Measurements from ENCODE around the gene ELAVL2. TPM values are rescaled to one million over a fixed set of nuclear protein-coding genes. Genes with fewer than 3 reads are reported as not detected.
A peak's percentile ranks its signal among the peaks of the same experiment; 100 is the strongest.
"Not testable (repeated sequence)": the region's sequence is repeated elsewhere in the genome, so short reads cannot be mapped to it uniquely, and the experiment has no call there.

ELAVL2 gene
- total RNA-seq, 1 experiment from 2014 or later: not detected

DNA sequence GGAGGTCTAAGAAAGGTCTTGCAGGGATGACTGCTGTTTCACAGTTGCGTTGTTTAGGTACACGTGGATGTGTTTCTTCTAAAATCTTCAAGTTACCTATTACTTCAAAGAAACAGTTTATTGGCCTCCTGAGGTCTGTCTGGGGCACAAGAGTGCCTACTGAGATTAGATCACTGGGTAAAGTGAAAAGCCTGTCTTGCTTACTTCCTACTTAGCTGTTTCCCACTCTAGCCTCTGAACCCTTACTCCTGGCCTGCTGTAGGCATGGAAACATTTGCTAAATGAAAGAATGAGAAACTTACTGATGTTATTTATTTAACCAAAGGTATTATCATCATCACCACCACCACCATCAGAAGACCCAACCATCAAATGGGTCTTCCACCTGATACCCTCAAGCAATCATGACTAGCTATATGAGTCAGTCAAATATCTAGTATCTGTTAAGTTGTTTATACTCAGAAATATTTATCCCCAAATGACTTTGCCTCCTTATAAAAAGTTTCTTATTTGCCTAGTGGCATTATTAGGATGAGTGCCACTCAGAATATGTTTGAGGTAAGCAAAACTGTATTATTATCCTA lies 92.5 kb downstream of the ELAVL2 start:
- in situ Hi-C loops (cut with HindIII; ENCODE audit: low sequenced_read_pairs): no loop called here
- no peak for DNase-seq (ENCODE audit: low spot score)

DNA sequence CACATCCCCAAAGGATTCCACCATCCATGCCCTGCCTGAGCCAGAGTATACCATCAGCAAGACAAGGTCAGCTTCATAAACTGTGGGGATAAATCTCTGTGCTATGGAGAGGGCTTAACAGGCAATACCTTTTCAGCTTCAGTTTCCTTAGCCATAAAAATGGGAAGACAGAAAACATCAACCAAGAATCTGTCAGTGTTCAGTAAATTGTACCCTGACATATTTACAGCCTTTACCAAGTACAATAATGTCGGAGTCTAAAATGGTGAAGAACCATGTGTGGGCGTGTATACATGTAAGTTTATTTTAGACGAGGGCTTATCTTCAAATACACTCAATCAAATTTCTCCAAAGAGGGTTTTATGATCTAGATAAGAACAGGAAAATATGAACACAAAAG lies 94.7 kb downstream of the ELAVL2 start:
- DNase-seq (ENCODE audit: low spot score): no peak
- in situ Hi-C loops (cut with HindIII; ENCODE audit: low sequenced_read_pairs): no loop called here

DNA sequence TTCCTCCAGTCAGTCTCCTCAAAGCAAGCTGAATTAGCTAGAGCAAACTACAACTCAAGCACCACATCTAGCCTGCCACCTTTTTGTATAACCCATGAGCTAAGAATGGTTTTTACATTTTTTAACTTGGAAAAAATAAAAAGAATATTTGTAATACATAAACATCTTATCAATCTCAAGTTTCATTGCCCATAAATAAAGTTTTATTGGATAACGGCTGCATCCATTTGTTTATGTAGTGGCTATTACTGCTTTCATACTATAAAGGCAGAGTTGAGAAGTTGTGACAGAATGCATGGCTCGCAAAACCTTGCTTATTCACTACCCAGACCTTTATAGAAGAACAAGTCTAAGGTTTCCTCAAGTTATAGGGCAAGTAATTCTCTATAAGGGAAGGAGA lies 95.7 kb downstream of the ELAVL2 start:
- no peak for DNase-seq (ENCODE audit: low spot score)
- in situ Hi-C loops (cut with HindIII; ENCODE audit: low sequenced_read_pairs): no loop called here

DNA sequence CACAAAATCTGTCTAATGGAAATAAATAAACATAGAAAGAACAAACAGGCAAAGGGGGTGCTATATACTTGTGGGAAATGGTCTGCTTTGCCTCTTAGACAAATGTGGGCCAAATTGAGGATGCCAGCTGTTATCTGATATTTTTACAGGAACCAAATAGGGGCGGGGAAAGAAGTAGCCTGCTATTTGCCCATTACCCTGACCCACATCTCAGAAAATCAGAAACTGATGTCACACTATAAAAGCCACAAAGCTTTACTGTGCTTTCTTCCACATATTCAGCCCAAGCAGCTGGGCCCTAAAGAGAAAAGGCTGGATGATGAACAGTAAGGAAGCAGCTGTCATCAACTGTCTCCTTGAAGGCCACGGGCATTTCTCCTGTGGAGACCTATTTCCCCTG lies 97.3 kb downstream of the ELAVL2 start:
- in situ Hi-C loops (cut with HindIII; ENCODE audit: low sequenced_read_pairs): no loop called here

DNA sequence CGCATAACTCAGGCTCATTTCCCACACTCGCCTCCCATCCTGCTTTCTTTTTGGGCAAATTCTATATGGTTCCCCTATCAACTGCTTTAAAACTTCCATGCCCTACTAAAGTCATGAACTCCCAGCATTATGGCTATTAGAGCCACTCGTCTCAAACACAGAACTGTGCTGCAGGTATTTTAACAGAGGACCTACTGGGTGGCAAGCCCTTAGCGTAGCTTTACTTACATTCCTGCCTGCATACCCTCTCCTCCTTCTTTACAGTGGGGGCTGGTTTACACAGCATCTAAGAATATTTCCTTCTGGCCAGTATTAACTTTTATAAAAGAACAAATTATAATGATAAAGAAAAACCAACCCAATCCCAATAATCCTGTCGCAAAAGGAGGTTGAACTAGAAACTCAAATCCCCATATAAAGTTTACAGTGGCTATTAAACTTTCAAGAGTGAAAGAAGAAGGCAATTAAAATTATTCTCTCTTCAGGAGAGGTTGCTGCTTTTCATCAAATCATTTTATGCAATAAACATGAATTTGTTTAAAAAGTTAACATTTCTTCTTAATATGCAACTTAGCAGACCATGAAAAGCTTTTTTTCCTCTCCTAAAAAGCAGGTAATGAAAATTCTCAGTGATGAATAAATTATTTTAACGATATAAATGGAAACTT lies 100.6 kb downstream of the ELAVL2 start:
- in situ Hi-C loops (cut with HindIII; ENCODE audit: low sequenced_read_pairs): no loop called here
- DNase-seq (ENCODE audit: low spot score): no peak

More for the DNA sequence above, 97.3 kb downstream of the ELAVL2 start:
- no peak for DNase-seq (ENCODE audit: low spot score)

DNA sequence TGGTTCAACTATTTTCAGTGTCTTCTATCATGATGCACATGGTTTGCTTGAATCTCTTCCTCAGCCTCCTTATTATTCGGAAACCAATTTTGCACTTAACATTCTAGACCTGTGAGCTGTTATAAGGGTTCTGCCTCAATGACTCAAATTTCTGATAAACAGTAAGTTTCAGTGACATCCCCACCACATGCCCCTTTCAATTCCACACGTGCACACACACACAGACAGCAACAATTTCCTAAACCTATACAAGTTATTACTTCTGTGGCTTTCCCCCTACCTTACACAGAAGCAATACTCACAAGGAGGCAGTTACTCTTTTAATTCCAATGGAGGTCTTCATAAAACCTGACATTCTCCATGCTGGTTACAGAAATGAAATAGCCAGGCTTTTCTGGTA lies 102.4 kb downstream of the ELAVL2 start:
- in situ Hi-C loops (cut with HindIII; ENCODE audit: low sequenced_read_pairs): no loop called here
- no peak for DNase-seq (ENCODE audit: low spot score)

DNA sequence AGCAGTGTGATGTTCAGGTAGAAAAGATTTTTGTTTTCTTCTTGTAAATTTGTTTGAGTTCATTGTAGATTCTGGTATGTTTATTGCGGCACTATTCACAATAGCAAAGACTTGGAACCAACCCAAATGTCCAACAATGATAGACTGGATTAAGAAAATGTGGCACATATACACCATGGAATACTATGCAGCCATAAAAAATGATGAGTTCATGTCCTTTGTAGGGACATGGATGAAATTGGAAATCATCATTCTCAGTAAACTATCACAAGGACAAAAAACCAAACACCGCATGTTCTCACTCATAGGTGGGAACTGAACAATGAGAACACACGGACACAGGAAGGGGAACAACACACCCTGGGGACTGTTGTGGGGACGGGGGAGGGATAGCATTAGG lies 103.0 kb downstream of the ELAVL2 start:
- DNase-seq (ENCODE audit: low spot score); in situ Hi-C loops (cut with HindIII; ENCODE audit: low sequenced_read_pairs): not testable (repeated sequence)

DNA sequence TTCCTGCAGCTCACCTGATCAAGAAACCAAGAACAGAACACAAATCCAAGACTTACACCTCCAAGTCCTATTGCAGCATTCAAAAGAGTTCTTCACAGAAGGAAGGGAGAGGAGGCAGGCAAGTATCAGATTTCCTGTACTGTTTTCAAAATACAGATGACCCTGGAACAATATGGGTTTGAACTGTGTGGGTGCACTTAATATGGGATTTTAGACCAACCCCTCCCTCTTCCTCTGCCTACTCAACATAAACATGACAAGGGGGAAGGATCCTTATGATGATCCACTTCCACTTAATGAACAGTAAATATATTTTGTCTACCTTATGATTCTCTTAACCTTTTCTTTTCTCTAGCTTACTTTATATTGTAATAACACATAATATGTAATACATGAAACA lies 104.6 kb downstream of the ELAVL2 start:
- in situ Hi-C loops (cut with HindIII; ENCODE audit: low sequenced_read_pairs): no loop called here
- DNase-seq (ENCODE audit: low spot score): no peak

DNA sequence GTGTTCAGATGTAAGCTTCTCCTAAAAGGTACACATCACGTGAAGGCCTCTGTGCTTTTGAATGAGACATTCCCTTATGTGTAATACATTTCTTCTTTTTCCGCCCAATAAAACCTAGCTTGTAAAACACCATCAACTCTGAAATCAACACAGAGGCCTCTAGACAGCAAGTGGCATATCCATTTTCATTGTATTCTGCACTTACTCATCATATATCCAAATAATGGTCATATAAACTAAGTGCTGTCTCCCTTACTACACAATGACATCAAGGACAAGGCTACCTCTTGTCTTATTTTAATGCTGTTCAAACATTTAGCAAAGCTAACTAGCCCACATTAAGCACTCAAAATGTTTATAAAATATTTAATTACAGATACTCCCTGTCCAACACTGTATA lies 108.5 kb downstream of the ELAVL2 start:
- in situ Hi-C loops (cut with HindIII; ENCODE audit: low sequenced_read_pairs): no loop called here
- no peak for DNase-seq (ENCODE audit: low spot score)

DNA sequence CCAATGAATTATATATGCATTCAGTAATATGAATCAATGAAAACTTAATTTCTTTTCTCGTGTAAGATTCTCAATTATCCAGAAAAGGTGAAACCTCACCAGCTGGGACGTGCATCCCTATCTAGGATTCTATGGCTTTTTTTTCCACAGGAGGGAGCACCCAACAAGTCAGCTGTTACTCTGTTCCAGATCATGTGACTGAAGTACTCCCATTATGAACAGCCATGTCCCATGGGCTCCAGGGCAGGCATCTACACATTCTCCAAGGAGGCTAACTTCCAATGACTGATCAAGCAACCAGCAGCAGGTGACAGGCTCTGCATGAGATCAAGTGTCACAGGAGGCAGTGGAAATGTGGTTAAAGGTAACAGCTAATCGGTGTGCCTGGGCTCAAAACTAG lies 118.8 kb downstream of the ELAVL2 start:
- in situ Hi-C loops (cut with HindIII; ENCODE audit: low sequenced_read_pairs): no loop called here

DNA sequence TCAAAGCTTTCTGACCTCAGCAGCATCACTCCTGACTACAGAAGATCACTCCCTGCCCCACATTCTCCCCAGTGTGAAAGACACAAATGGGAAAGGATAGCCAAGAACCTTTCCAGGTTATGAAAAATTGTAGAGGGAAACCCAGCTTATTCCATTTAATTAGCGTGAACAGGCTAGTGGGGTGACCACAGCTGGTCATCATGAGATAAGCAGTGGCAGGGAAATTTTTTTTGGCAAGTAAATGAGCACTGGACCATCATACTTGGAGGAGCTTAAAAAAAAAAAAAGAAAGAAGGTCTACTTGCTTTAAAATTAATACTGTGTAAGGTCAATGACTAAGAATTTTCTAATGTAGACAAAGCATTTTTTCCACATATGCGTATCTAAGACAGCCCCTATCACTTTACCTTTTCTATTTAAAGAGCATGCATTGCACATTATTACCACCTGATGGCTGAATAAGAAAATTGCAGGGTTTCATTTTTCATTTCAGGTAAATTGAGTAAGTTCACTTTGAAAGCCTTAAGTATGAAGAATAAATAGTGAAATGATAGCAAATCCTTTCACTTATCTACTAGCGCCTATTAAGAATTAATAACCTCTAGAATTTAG lies 123.6 kb downstream of the ELAVL2 start:
- peak; percentile 25 for DNase-seq (ENCODE audit: low spot score)
- in situ Hi-C loops (cut with HindIII; ENCODE audit: low sequenced_read_pairs): no loop called here

More for the DNA sequence above, 118.8 kb downstream of the ELAVL2 start:
- no peak for DNase-seq (ENCODE audit: low spot score)

DNA sequence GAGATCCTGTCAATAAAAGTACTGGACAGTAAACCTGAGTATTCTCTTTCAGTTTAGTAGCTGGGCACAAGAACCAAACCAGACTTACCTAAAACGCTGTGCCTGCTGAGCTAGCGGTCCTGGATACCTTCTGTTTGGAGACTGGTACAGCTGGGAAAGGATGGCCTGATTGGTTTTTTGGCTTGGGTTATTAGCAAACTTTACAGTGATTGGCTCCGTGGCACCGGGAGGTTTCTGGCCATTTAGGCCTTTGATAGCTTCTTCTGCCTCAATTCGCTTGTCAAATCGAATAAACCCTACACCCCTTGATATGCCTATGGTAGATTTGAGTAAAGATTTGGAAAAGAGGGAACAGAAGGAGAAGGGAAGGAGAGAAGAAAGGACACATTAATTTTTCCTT lies 124.7 kb downstream of the ELAVL2 start:
- DNase-seq (ENCODE audit: low spot score): peak; percentile 98
- in situ Hi-C loops (cut with HindIII; ENCODE audit: low sequenced_read_pairs): no loop called here

DNA sequence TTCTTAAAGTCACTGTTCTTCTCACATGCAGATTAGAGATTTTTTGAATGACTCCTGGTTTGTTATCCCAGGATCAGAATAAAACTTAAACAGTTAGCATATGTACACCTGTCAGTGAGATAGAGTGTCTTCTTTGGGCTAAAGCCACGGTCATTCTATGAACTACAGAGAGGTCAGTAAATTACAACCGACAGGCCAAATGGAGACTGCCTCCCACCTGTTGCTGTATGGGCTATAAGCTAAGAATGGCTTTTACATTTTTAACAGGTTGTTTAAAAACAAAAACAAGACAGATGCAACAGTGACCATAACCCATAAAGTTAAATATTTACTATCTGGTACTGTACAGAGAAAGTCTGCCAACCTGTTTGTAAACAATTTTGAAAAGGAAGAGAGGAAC lies 125.7 kb downstream of the ELAVL2 start:
- DNase-seq (ENCODE audit: low spot score): no peak
- in situ Hi-C loops (cut with HindIII; ENCODE audit: low sequenced_read_pairs): no loop called here

DNA sequence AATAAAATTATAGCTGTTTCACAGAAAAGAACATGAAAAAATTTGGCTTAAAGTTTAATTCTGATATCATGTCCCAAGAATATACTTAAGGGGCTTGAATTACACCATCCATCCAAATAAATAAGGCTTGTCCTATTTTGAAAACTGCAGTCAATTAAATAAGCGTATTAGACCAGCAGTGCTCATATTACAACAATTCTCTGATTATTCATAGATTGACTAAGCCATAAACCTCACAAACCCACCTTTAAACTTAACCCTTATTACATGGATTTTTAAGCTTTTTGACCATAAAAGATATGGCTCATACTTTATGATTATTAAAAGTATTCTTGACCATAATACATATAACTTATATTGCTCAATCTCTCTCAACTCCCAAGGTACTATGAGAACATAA lies 127.9 kb downstream of the ELAVL2 start:
- DNase-seq (ENCODE audit: low spot score): no peak
- in situ Hi-C loops (cut with HindIII; ENCODE audit: low sequenced_read_pairs): no loop called here

DNA sequence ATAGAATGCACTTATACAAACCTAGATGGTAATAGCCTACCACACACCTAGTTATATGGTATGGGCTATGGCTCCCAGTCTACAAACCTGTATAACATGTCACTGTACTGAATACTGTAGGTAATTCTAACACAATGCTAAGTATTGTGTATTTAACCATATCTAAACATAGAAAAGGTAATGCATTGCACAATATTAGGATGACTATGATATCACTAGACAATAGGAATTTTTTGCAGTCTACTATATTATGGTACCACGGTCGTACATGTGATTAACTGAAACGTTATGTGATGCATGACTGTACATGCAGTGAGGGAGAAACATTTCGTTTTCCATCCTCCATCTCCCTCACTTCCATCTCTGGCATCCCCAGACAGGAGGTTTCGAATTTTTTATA lies 130.5 kb downstream of the ELAVL2 start:
- no peak for DNase-seq (ENCODE audit: low spot score)
- in situ Hi-C loops (cut with HindIII; ENCODE audit: low sequenced_read_pairs): no loop called here

DNA sequence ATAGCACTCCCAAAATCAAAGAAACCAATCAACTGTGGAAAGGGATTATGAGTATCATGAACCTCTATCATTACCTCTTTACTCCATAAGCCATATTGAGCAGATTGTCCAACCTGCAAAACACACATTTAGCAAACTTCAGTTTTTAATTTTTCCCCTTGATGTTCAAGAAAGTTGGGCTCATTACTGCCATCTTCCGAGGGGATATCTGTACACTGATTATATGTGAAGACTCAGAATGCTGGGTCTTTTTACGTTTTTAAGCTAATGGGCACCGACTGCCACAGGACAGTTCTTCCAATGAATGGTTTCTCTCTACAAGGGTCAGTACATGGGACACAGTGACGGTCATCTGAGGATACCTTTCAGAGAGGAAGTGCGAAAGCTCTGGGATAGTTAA lies 132.7 kb downstream of the ELAVL2 start:
- in situ Hi-C loops (cut with HindIII; ENCODE audit: low sequenced_read_pairs): no loop called here
- DNase-seq (ENCODE audit: low spot score): no peak

DNA sequence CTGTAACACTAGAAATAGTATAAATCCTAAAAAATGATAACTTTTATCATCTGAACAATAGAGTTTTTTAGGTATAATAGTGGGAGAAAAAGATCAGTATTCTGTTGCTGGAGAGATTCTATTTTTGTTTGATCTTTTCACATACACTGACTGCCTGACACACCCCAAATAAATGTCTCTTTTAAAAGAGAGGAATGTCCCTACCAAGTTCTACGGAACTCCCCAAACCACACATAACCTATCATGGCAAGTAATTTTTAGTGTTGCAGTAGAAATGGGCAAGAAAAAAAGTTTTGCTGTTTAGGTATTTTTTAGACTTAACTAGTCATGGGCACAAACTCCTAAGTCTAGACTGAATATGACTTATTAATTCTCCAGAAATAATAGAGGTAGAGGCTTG lies 139.1 kb downstream of the ELAVL2 start:
- no peak for DNase-seq (ENCODE audit: low spot score)
- in situ Hi-C loops (cut with HindIII; ENCODE audit: low sequenced_read_pairs): no loop called here

DNA sequence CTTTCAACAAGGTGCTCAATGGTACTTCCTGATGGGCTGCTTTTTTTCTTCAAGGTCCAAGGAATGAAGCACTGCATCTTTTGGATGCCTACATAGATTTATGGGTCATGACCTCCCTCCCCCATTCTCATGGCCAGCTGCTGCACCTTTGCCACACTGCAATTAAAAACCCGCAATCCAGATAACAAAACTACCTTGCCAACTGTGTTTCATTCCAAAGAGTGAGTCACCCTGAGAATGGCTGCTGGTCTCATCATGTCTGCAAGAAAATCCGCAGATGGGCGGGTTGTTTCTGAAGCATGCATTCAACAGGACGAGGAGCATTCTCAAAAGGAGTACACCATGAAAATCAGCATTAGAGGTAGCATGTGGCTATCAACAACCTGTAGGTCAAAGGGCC lies 139.8 kb downstream of the ELAVL2 start:
- in situ Hi-C loops (cut with HindIII; ENCODE audit: low sequenced_read_pairs): no loop called here
- DNase-seq (ENCODE audit: low spot score): no peak

DNA sequence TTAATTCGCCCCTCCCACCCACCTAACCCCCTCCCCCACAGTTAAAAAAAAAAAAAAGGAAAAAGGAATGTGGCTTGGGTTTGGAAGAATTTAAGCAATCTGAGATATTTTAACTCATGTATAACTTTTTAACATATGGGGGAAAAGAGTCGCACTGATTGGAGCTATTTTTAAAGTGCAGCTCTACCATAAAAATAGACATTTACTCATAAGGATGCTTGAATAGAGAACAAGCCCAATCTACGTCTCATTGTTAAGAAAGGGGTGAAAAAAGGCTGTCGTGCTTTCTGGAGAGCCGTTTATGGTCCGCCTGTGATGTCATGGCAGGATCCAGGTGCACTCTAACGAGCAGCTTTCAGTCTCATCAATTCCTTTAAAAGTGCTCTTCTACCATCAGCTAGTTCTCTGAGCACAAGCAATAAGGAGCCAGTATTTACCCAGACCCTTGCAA lies 142.4 kb downstream of the ELAVL2 start:
- in situ Hi-C loops (cut with HindIII; ENCODE audit: low sequenced_read_pairs): no loop called here

DNA sequence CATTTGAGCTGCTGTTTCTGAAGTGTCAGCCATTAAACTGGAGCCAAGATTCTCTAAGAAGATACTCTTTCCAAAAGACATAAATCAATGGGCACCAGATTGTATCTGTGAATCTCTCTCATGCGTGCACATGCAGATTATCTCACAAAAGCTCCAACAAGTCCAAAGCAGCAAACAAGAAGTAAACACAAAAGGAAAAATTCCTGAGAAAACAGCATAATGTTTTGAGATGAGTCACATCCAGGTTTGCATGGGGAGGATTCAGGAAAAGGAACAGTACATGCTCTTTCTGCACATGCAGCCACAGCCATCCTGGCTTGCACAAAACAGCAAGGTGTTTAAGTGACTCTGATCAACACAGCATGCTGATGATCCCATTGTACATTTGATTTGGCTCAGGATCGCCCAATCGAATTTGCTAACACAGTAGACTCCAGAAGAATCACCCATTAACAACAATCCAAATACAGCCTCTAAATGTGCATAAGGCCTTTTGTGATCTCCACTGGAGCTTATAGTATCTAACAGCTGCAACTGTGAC lies 143.1 kb downstream of the ELAVL2 start:
- DNase-seq (ENCODE audit: low spot score): no peak
- in situ Hi-C loops (cut with HindIII; ENCODE audit: low sequenced_read_pairs): no loop called here

More for the DNA sequence above, 142.4 kb downstream of the ELAVL2 start:
- no peak for DNase-seq (ENCODE audit: low spot score)
